Endodermal cell (in vitro differentiated cells): ENCODE data around the gene CRYBA4. TPM values are rescaled to one million over a fixed set of nuclear protein-coding genes. Genes with fewer than 3 reads are reported as not detected.

Experiments used
- DNase-seq: peaks from one replicate; pipeline ENCODE4 v3.0.0-alpha.2; 2017
- H3K27ac ChIP-seq: 2 replicates; pipeline ENCODE4 v1.5.1; 2013; ENCODE audit warnings: mild to moderate bottlenecking, low read depth, low read length, moderate library complexity
- H3K27me3 ChIP-seq: 2 replicates; pipeline ENCODE4 v1.6.1; 2013; ENCODE audit warnings: mild to moderate bottlenecking, low read length, moderate library complexity; ENCODE audit not compliant: insufficient read depth, control insufficient read depth, poor library complexity, severe bottlenecking
- H3K36me3 ChIP-seq: 2 replicates; pipeline ENCODE4 v1.7.0; 2013; ENCODE audit warnings: mild to moderate bottlenecking, low read length, moderate library complexity; ENCODE audit not compliant: control insufficient read depth, insufficient read depth
- H3K4me1 ChIP-seq: one replicate; pipeline ENCODE4 v1.7.0; 2013; ENCODE audit warnings: low read length; ENCODE audit not compliant: control insufficient read depth, insufficient read depth
- H3K4me3 ChIP-seq: 2 replicates; pipeline ENCODE4 v1.5.1; 2013; ENCODE audit warnings: mild to moderate bottlenecking, low read length, moderate library complexity
- H3K9ac ChIP-seq: 2 replicates; pipeline ENCODE4 v1.6.1; 2013; ENCODE audit warnings: mild to moderate bottlenecking, low read length, moderate library complexity; ENCODE audit not compliant: poor library complexity, severe bottlenecking; ENCODE audit errors: extremely low read depth
- H3K9me3 ChIP-seq: 2 replicates; pipeline ENCODE4 v1.6.1; 2013; ENCODE audit warnings: mild to moderate bottlenecking, low read length, moderate library complexity; ENCODE audit not compliant: control insufficient read depth
- H3K27ac Mint-ChIP-seq: 2 replicates; pipeline ENCODE4 v1.8.0; 2020; ENCODE audit warnings: mixed read lengths
- H3K27me3 Mint-ChIP-seq: 2 replicates; pipeline ENCODE4 v1.8.0; 2021; ENCODE audit warnings: mild to moderate bottlenecking, mixed read lengths; ENCODE audit not compliant: insufficient read depth
- H3K36me3 Mint-ChIP-seq: 2 replicates; pipeline ENCODE4 v1.8.0; 2020; ENCODE audit warnings: low read depth, mixed read lengths
- H3K4me1 Mint-ChIP-seq: 2 replicates; pipeline ENCODE4 v1.8.0; 2020; ENCODE audit warnings: mixed read lengths
- H3K4me3 Mint-ChIP-seq: 2 replicates; pipeline ENCODE4 v1.8.0; 2020; ENCODE audit warnings: mild to moderate bottlenecking, moderate library complexity, mixed read lengths
- H3K9me3 Mint-ChIP-seq: 2 replicates; pipeline ENCODE4 v1.8.0; 2020; ENCODE audit warnings: mild to moderate bottlenecking, mixed read lengths
- CTCF ChIP-seq: fragments of 200-600 bp; sonication (generic); conservative IDR thresholded peaks from 2 replicates; pipeline ENCODE4 v1.5.0; 2021; ENCODE audit warnings: antibody characterized with exemption, mild to moderate bottlenecking
- WGBS, 2 experiments: methylation state at CpG; one replicate each; pipeline versions ENCODE4 v1.1.5 to v1.1.7; 2013; ENCODE audit warnings: missing lambda C conversion rate in 2 of 2, mixed read lengths in 1 of 2; ENCODE audit not compliant: insufficient coverage in 1 of 2, insufficient read length in 1 of 2; 5-methylcytosine and 5-hydroxymethylcytosine counted together
- total RNA-seq, 2 donors: library from RNA; stranded (reverse); fragmentation: NEBNext Ultra II Directional in 1 of 2; extraction: Animal tissue kit (Norgen Biotek cat#: 25700) in 1 of 2; gene quantifications; 2 replicates in 1 of 2; 3 replicates in 1 of 2; pipeline ENCODE4 v1.2.1, GENCODE V29; 2021

The CRYBA4 gene
- total RNA-seq, 2 donors from 2014 or later, result not detected

GRCh38 chr22:26606611-26607010 is 15.2 kb upstream of the CRYBA4 start:
- Histone ChIP-seq H3K4me3 (no peak overlapping the region), H3K36me3 (no peaks in the 10 kb centered on the region), H3K9ac (no peak overlapping the region), H3K4me1 (no peaks in the 10 kb centered on the region), H3K9me3 (no peaks in the 10 kb centered on the region), H3K27me3 (no peaks in the 10 kb centered on the region), H3K27ac (no peak overlapping the region)
- no peak for DNase-seq
- Mint-ChIP-seq H3K27ac (no peak overlapping the region), H3K9me3 (no peaks in the 10 kb centered on the region), H3K27me3 (no peaks in the 10 kb centered on the region), H3K36me3 (no peaks in the 10 kb centered on the region), H3K4me1 (peaks cover 17% of the 10 kb centered on the region), H3K4me3 (no peak overlapping the region)
- TF ChIP-seq CTCF, result no peak
- WGBS, 2 experiments, result 94 to 100% methylated on average over 1 to 4 of the region's 4 CpGs

GRCh38 chr22:26608129-26608528 is 13.6 kb upstream of the CRYBA4 start:
- Mint-ChIP-seq H3K27ac (peak overlapping the region; percentile 26), H3K36me3 (no peaks in the 10 kb centered on the region), H3K4me3 (no peak overlapping the region), H3K4me1 (peaks cover 20% of the 10 kb centered on the region), H3K9me3 (no peaks in the 10 kb centered on the region), H3K27me3 (peaks cover 2% of the 10 kb centered on the region)
- H3K27ac ChIP-seq, result no peak overlapping the region
- no peaks in the 10 kb centered on the region for H3K36me3 ChIP-seq
- H3K4me1 ChIP-seq, result peaks cover 3% of the 10 kb centered on the region
- no peak for TF ChIP-seq CTCF
- 44% methylated on average over 2 of the region's 2 CpGs; no CpG with 5 or more reads in 1 of the 2 experiments for WGBS, 2 experiments
- H3K27me3 ChIP-seq, result no peaks in the 10 kb centered on the region
- H3K9ac ChIP-seq, result no peak overlapping the region
- no peak overlapping the region for H3K4me3 ChIP-seq
- DNase-seq, result no peak
- H3K9me3 ChIP-seq, result no peaks in the 10 kb centered on the region

GRCh38 chr22:26609287-26609686 is 12.5 kb upstream of the CRYBA4 start:
- H3K36me3 Mint-ChIP-seq, result no peaks in the 10 kb centered on the region
- H3K27ac Mint-ChIP-seq, result no peak overlapping the region
- TF ChIP-seq CTCF, result no peak
- H3K4me1 ChIP-seq, result peaks cover 4% of the 10 kb centered on the region
- WGBS, 2 experiments, result 93 to 95% methylated on average over 2 of the region's 2 CpGs
- H3K9me3 Mint-ChIP-seq, result no peaks in the 10 kb centered on the region
- no peaks in the 10 kb centered on the region for H3K27me3 ChIP-seq
- H3K4me3 ChIP-seq, result no peak overlapping the region
- H3K4me1 Mint-ChIP-seq, result peaks cover 26% of the 10 kb centered on the region
- DNase-seq, result no peak
- no peaks in the 10 kb centered on the region for H3K36me3 ChIP-seq
- no peak overlapping the region for H3K9ac ChIP-seq
- no peaks in the 10 kb centered on the region for H3K9me3 ChIP-seq
- no peak overlapping the region for H3K27ac ChIP-seq
- H3K4me3 Mint-ChIP-seq, result no peak overlapping the region
- H3K27me3 Mint-ChIP-seq, result peaks cover 2% of the 10 kb centered on the region
